ENCODE results near the gene GPR55. TPM values are rescaled to one million over a fixed set of nuclear protein-coding genes. Genes with fewer than 3 reads are reported as not detected.

The GPR55 gene
- polyA plus RNA-seq, 1 donor (not counting 4 experiments of a cell fraction or from before 2014, with no cell fraction given) = not detected

- no peak overlapping the region for H2AFZ ChIP-seq (ENCODE audit: control insufficient read depth, low read length)
- DNase-seq (ENCODE audit: low read depth, low spot score) (no peak), FAIRE-seq (no peak)
- no peaks in the 10 kb centered on the region for H3K9me3 ChIP-seq (ENCODE audit: control insufficient read depth, low read depth, low read length)
- no peak overlapping the region for H3K4me2 ChIP-seq (ENCODE audit: control insufficient read depth, extremely low read depth, insufficient read depth, low read depth, low read length)
- no peaks in the 10 kb centered on the region for H4K20me1 ChIP-seq (ENCODE audit: control insufficient read depth, extremely low read depth, insufficient read depth, low read length)
- no peak overlapping the region for H3K9ac ChIP-seq (ENCODE audit: control insufficient read depth, extremely low read depth, insufficient read depth, low read length)
- dilution Hi-C loops (cut with MboI; ENCODE audit: extremely low pct_ligation_motif_present, low sequenced_read_pairs) = no loop called here
- no peak overlapping the region for H3K4me3 ChIP-seq (ENCODE audit: control insufficient read depth in 2 of 3, extremely low read depth in 1 of 3, insufficient read depth in 2 of 3, low read depth in 1 of 3, low read length in 3 of 3)
- no peak for TF ChIP-seq CTCF (optimal IDR thresholded peaks at IDR 0.05 in 1 of 3, IDR thresholded peaks at IDR 0.05 in 1 of 3, conservative IDR thresholded peaks at IDR 0.05 in 1 of 3; ENCODE audit: extremely low read depth in 1 of 3, insufficient read depth in 2 of 3, low read length in 3 of 3)
- TF ChIP-seq EZH2 (IDR thresholded peaks at IDR 0.05; ENCODE audit: low read length) = no peak
- peaks cover 14% of the 10 kb centered on the region for H3K27me3 ChIP-seq (ENCODE audit: control insufficient read depth, extremely low read depth, insufficient read depth, low read length)
- H3K79me2 ChIP-seq (ENCODE audit: control insufficient read depth, insufficient read depth, low read length) = no peaks in the 10 kb centered on the region
- no peaks in the 10 kb centered on the region for H3K36me3 ChIP-seq (ENCODE audit: control insufficient read depth in 2 of 2, extremely low read depth in 1 of 2, insufficient read depth in 2 of 2, low read length in 2 of 2)
- H3K27ac ChIP-seq (ENCODE audit: control insufficient read depth, insufficient read depth, low read length) = no peak overlapping the region
- H3K4me1 ChIP-seq (ENCODE audit: control insufficient read depth, extremely low read depth, insufficient read depth, low read length) = no peaks in the 10 kb centered on the region
- H3K9me1 ChIP-seq (ENCODE audit: control insufficient read depth, extremely low read depth, insufficient read depth, low read length) = no peaks in the 10 kb centered on the region
Measured at GRCh38 chr2:230900336-230900995, 24.6 kb downstream of the GPR55 start.

GRCh38 chr2:230899786-230900185, 25.3 kb downstream of the GPR55 start:
- DNase-seq (ENCODE audit: low read depth, low spot score) = no peak
- no peaks in the 10 kb centered on the region for H3K9me3 ChIP-seq (ENCODE audit: control insufficient read depth, low read depth, low read length)

More at GRCh38 chr2:230899786-230900185, 25.3 kb downstream of the GPR55 start:
- no peaks in the 10 kb centered on the region for H3K4me1 ChIP-seq (ENCODE audit: control insufficient read depth, extremely low read depth, insufficient read depth, low read length)
- H3K4me2 ChIP-seq (ENCODE audit: control insufficient read depth, extremely low read depth, insufficient read depth, low read depth, low read length) = no peak overlapping the region
- no peak overlapping the region for H2AFZ ChIP-seq (ENCODE audit: control insufficient read depth, low read length)
- dilution Hi-C loops (cut with MboI; ENCODE audit: extremely low pct_ligation_motif_present, low sequenced_read_pairs) = no loop called here
- no peaks in the 10 kb centered on the region for H3K79me2 ChIP-seq (ENCODE audit: control insufficient read depth, insufficient read depth, low read length)
- no peak for FAIRE-seq
- no peaks in the 10 kb centered on the region for H4K20me1 ChIP-seq (ENCODE audit: control insufficient read depth, extremely low read depth, insufficient read depth, low read length)
- H3K4me3 ChIP-seq (ENCODE audit: control insufficient read depth in 2 of 3, extremely low read depth in 1 of 3, insufficient read depth in 2 of 3, low read depth in 1 of 3, low read length in 3 of 3) = no peak overlapping the region
- no peak for TF ChIP-seq EZH2 (IDR thresholded peaks at IDR 0.05; ENCODE audit: low read length)
- TF ChIP-seq CTCF (optimal IDR thresholded peaks at IDR 0.05 in 1 of 3, IDR thresholded peaks at IDR 0.05 in 1 of 3, conservative IDR thresholded peaks at IDR 0.05 in 1 of 3; ENCODE audit: extremely low read depth in 1 of 3, insufficient read depth in 2 of 3, low read length in 3 of 3) = no peak
- H3K27ac ChIP-seq (ENCODE audit: control insufficient read depth, insufficient read depth, low read length) = no peak overlapping the region
- no peak overlapping the region for H3K9ac ChIP-seq (ENCODE audit: control insufficient read depth, extremely low read depth, insufficient read depth, low read length)
- no peaks in the 10 kb centered on the region for H3K36me3 ChIP-seq (ENCODE audit: control insufficient read depth in 2 of 2, extremely low read depth in 1 of 2, insufficient read depth in 2 of 2, low read length in 2 of 2)
- no peaks in the 10 kb centered on the region for H3K9me1 ChIP-seq (ENCODE audit: control insufficient read depth, extremely low read depth, insufficient read depth, low read length)
- peaks cover 14% of the 10 kb centered on the region for H3K27me3 ChIP-seq (ENCODE audit: control insufficient read depth, extremely low read depth, insufficient read depth, low read length)
